Measurements from ENCODE around the gene HOXB3.

HOXB3 gene

GRCh38 chr17:48597778-48598631 lies 8.0 kb upstream of the HOXB3 start:
- peak; percentile 53 for DNase-seq (ENCODE audit: low spot score)

DNA sequence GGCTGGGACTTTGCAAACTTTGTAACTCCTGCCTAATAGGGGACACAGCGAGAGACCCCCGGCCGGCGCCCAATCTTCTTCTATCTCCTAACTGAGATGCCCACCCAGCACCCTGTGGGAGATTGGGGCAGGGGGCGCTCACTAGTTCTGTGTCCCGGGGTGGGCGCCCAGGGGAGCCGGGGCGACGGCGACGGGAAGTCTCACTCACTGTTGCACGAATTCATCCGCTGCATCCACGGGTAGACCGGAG lies 7.4 kb upstream of the HOXB3 start:
- no peak for DNase-seq (ENCODE audit: low spot score)

- DNase-seq (ENCODE audit: low spot score) = no peak
These were observed 6.9 kb upstream of the HOXB3 start for GRCh38 chr17:48596735-48597527.

GRCh38 chr17:48596000-48596734 lies 6.1 kb upstream of the HOXB3 start:
- DNase-seq (ENCODE audit: low spot score) = no peak

DNA sequence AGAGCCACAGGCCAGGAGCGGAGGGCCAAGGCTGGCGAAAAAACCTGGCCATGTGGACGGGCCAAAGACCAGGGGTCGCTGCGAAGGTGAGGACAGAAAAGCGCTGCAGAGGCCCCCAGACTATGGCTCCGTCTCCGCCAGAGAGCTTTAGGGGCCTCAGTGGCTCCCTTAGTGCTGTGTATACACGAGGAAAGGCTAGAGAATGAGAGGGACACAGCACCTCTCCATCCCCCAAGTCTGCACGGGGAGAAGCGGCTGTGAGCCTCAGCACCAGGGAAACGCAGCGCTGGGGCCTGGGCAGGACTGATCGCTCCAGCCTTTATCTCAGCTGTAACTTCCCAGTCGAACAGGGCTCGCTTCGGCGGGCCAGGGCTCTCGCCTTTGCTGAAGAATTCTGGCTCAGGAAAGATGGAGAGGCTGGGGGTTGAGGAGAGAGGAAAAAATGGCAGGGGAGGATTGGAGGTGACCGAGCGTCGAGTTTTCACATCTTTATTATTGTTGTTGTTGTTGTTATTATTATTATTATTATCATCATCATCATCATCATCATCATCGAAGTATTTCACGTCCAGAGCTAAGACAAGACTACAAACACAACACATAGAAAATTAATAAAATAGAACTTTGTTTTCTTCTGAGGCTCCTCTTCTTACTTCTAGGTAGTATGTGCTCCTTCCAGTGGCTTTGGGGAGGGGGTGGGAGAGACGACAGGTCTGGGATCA lies 5.4 kb upstream of the HOXB3 start:
- no peak for DNase-seq (ENCODE audit: low spot score)

DNA sequence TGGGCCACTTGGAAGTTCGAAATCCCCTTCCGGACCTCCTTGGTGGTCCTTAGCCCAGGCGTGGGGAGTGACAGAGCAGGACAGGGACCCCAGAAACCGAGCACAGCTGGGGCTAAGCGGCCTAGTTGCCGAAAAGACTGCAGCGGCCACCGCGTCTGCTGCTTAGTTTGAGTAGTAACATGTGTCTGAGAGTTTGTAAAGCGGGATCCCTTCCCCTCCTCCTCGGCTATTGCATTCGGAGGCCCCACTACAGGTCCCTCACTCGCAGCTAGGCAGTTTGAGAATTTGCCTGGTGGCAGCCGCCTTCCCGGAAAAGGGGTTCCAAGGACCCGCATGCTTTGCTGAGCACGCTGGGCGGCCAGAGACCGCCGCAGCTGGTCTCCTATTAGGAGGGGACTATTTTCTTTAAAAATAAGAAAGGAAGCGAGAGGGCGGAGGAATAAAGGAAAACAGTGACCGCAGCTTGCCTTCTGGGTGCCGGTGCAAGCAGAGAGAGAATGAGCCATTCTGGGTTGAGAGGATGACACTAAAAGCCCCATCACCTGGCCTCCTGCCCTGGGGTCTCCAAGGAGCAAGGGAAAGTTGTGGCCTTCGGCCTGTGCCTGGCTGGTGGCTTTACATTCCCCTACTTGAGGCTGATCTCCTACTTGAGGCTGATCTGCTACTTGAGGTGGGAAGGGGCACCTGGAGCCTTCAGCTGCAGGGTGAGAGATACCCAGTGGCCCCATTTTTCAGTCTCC lies 4.7 kb upstream of the HOXB3 start:
- DNase-seq (ENCODE audit: low spot score) = no peak

GRCh38 chr17:48593840-48594537 lies 3.9 kb upstream of the HOXB3 start:
- DNase-seq (ENCODE audit: low spot score) = peak; percentile 92

DNA sequence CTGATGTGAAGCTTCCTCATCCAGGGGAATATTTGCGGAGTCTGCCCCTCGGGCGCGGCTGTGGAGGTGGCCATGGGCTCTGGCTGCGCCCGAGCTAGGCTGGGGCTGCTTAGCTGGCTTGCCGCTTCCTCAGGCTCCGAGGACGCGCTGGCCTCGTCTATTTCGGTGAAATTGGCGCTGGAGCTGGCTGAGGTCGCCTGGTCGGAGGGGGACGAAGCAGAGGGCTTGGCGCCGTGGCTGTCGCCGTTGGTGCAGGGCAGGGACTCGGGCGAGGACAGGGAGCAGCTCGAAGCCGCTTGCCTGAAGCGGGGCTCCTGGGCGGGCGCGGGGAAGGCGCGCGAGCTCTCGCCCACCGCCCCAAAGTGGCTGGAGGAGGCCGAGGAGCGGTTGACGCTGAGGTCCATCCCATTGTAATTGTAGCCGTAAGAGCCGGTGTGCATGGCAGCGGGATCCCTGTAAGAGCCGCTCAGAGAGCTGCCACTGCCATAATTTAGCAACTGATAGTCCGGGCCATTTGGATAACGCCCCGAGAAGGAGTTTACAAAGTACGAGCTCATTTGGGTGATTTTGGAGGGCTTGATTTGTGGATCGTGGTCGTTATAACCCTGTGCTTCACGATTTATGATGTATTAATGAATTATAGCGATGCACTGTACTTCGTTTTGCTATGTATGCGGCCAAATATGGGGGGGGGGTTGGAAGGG lies 3.2 kb upstream of the HOXB3 start, which contains the start of gene HOXB5:
Gene HOXB5, minus strand, starts transcription at position 654 of the 704 bp plus-strand sequence. Its CDS starts 97 bp downstream, at position 557.
- DNase-seq (ENCODE audit: low spot score) = no peak

GRCh38 chr17:48592577-48592976 lies 2.5 kb upstream of the HOXB3 start:
- DNase-seq (ENCODE audit: low spot score) = no peak

DNA sequence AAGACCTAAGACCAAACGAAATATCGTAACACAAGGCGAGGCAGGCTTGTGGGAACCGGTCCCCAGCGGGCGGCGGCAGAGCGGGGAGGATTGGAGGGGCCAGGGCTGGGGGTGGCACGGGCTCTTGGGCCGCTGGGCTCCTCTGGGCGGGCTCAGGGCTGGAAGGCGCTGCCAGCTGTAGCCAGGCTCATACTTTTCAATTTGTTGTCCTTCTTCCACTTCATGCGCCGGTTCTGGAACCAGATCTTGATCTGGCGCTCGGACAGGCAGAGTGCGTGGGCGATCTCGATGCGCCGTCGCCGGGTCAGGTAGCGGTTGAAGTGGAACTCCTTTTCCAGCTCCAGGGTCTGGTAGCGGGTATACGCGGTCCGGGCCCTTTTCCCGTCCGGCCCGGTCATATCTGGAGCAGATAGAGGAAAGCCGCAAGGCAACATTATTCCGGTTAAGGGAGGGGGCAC lies 2.0 kb upstream of the HOXB3 start:
- no peak for DNase-seq (ENCODE audit: low spot score)

- no peak for DNase-seq (ENCODE audit: low spot score)
These were observed 1.4 kb upstream of the HOXB3 start for GRCh38 chr17:48591255-48592056.

- DNase-seq (ENCODE audit: low spot score) = no peak
These were observed 643 bp upstream of the HOXB3 start for GRCh38 chr17:48590607-48591161.

GRCh38 chr17:48589060-48589830 lies 796 bp downstream of the HOXB3 start:
- DNase-seq (ENCODE audit: low spot score) = no peak

- no peak for DNase-seq (ENCODE audit: low spot score)
These were observed 1.5 kb downstream of the HOXB3 start for GRCh38 chr17:48588528-48588927.

GRCh38 chr17:48588074-48588415 lies 2.0 kb downstream of the HOXB3 start:
- no peak for DNase-seq (ENCODE audit: low spot score)

DNA sequence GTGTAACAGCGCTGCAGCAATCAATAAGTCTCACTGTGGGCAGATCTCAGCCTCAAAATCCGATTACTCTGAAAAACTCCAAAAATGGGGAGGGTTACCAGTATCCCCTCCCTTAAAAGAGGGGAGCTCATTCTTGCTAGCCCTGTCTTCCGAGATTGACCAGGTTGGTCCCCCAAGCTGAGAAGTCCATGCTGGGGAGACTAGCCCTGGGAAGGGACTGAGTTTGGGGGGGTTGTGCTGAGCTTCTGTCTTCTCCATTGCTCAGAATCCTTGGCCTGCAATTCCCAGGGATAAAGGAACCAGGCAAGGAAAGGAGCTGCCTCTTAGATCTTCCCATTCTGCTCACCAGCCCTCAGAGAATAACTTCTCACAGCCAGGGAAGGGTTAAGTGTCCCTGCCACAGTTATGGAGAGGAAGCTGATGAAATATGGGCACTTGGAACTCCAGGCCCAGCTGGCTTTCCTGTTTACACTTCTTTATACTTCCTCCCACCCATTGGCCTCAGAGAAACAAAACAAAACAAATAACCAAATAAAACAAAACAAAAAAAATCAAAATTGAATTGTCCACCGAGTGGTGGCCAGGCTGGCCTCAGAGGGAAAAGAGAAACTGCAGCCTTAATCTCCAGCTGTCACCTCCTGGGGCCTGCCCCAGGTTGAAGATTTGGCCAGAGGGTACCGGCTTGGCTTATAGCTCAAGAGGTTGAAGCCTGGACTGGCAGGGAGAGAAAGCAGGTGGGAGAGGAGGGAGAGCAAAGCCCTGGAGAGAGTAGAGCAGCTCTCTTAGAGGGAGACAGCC lies 2.6 kb downstream of the HOXB3 start:
- DNase-seq (ENCODE audit: low spot score) = no peak

Measured in iPS-NIHi11 (cell line).